ENCODE data around the gene SH2D2A. TPM values are rescaled to one million over a fixed set of nuclear protein-coding genes. Genes with fewer than 3 reads are reported as not detected.

SH2D2A gene
- total and polyA plus RNA-seq, 4 donors, result 0.33 to 0.53 (median 0.51) TPM; not detected in 1

- WGBS (ENCODE audit: insufficient coverage), result 47% methylated on average over 4 of the region's 5 CpGs
- no peaks in the 10 kb centered on the region for H3K4me1 ChIP-seq (ENCODE audit: control insufficient read depth, insufficient read depth, low read length)
- peaks cover 12% of the 10 kb centered on the region for H3K27me3 ChIP-seq (ENCODE audit: control insufficient read depth, insufficient read depth, low read length)
- H3K9me3 ChIP-seq (ENCODE audit: control insufficient read depth, insufficient read depth, low read length), result no peaks in the 10 kb centered on the region
- H3K27ac ChIP-seq (ENCODE audit: low read depth, low read length), result no peak overlapping the region
- H3K36me3 ChIP-seq (ENCODE audit: control insufficient read depth, insufficient read depth, low read length), result no peaks in the 10 kb centered on the region
- DNase-seq (ENCODE audit: low read depth in 4 of 6, low spot score in 6 of 6), result no peak
- no peak overlapping the region for H3K4me3 ChIP-seq (ENCODE audit: low read depth, low read length)
These were observed 15.8 kb upstream of the SH2D2A start for GRCh38 chr1:156832434-156832833.

GRCh38 chr1:156828400-156829124, 11.9 kb upstream of the SH2D2A start:
- peaks cover 2% of the 10 kb centered on the region for H3K27me3 ChIP-seq (ENCODE audit: control insufficient read depth, insufficient read depth, low read length)
- H3K4me1 ChIP-seq (ENCODE audit: control insufficient read depth, insufficient read depth, low read length), result no peaks in the 10 kb centered on the region
- H3K4me3 ChIP-seq (ENCODE audit: low read depth, low read length), result no peak overlapping the region
- no peaks in the 10 kb centered on the region for H3K36me3 ChIP-seq (ENCODE audit: control insufficient read depth, insufficient read depth, low read length)
- DNase-seq (ENCODE audit: low read depth in 4 of 6, low spot score in 6 of 6), result peak in 1 of 6 donors; percentile 48
- no peaks in the 10 kb centered on the region for H3K9me3 ChIP-seq (ENCODE audit: control insufficient read depth, insufficient read depth, low read length)
- WGBS (ENCODE audit: insufficient coverage), result 52% methylated on average over 12 of the region's 18 CpGs
- no peak overlapping the region for H3K27ac ChIP-seq (ENCODE audit: low read depth, low read length)

- Histone ChIP-seq H3K4me3 (ENCODE audit: low read depth, low read length) (no peak overlapping the region), H3K4me1 (ENCODE audit: control insufficient read depth, insufficient read depth, low read length) (no peaks in the 10 kb centered on the region), H3K36me3 (ENCODE audit: control insufficient read depth, insufficient read depth, low read length) (no peaks in the 10 kb centered on the region), H3K27ac (ENCODE audit: low read depth, low read length) (no peak overlapping the region), H3K27me3 (ENCODE audit: control insufficient read depth, insufficient read depth, low read length) (peaks cover 2% of the 10 kb centered on the region), H3K9me3 (ENCODE audit: control insufficient read depth, insufficient read depth, low read length) (no peaks in the 10 kb centered on the region)
- peak in 1 of 6 donors; percentile 82 for DNase-seq (ENCODE audit: low read depth in 4 of 6, low spot score in 6 of 6)
- WGBS (ENCODE audit: insufficient coverage), result no CpG with 5 or more reads among the region's 1 CpG
These were observed 10.0 kb upstream of the SH2D2A start for GRCh38 chr1:156826630-156827029.

- 90% methylated on average over 3 of the region's 5 CpGs for WGBS (ENCODE audit: insufficient coverage)
- H3K36me3 ChIP-seq (ENCODE audit: control insufficient read depth, insufficient read depth, low read length), result no peaks in the 10 kb centered on the region
- no peak overlapping the region for H3K27ac ChIP-seq (ENCODE audit: low read depth, low read length)
- H3K9me3 ChIP-seq (ENCODE audit: control insufficient read depth, insufficient read depth, low read length), result no peaks in the 10 kb centered on the region
- no peak overlapping the region for H3K4me3 ChIP-seq (ENCODE audit: low read depth, low read length)
- no peaks in the 10 kb centered on the region for H3K4me1 ChIP-seq (ENCODE audit: control insufficient read depth, insufficient read depth, low read length)
- DNase-seq (ENCODE audit: low read depth in 4 of 6, low spot score in 6 of 6), result no peak
- no peaks in the 10 kb centered on the region for H3K27me3 ChIP-seq (ENCODE audit: control insufficient read depth, insufficient read depth, low read length)
These were observed 6.7 kb upstream of the SH2D2A start for GRCh38 chr1:156823210-156823790.

- no peak overlapping the region for H3K27ac ChIP-seq (ENCODE audit: low read depth, low read length)
- H3K36me3 ChIP-seq (ENCODE audit: control insufficient read depth, insufficient read depth, low read length), result no peaks in the 10 kb centered on the region
- WGBS (ENCODE audit: insufficient coverage), result no CpG with 5 or more reads among the region's 1 CpG
- no peaks in the 10 kb centered on the region for H3K27me3 ChIP-seq (ENCODE audit: control insufficient read depth, insufficient read depth, low read length)
- DNase-seq (ENCODE audit: low read depth in 4 of 6, low spot score in 6 of 6), result no peak
- H3K4me1 ChIP-seq (ENCODE audit: control insufficient read depth, insufficient read depth, low read length), result no peaks in the 10 kb centered on the region
- no peaks in the 10 kb centered on the region for H3K9me3 ChIP-seq (ENCODE audit: control insufficient read depth, insufficient read depth, low read length)
- H3K4me3 ChIP-seq (ENCODE audit: low read depth, low read length), result no peak overlapping the region
These were observed 6.0 kb upstream of the SH2D2A start for GRCh38 chr1:156822680-156823079.

- H3K9me3 ChIP-seq (ENCODE audit: control insufficient read depth, insufficient read depth, low read length), result no peaks in the 10 kb centered on the region
- no peaks in the 10 kb centered on the region for H3K4me1 ChIP-seq (ENCODE audit: control insufficient read depth, insufficient read depth, low read length)
- no peak overlapping the region for H3K4me3 ChIP-seq (ENCODE audit: low read depth, low read length)
- no peak overlapping the region for H3K27ac ChIP-seq (ENCODE audit: low read depth, low read length)
- WGBS (ENCODE audit: insufficient coverage), result 71% methylated on average over 3 of the region's 4 CpGs
- no peaks in the 10 kb centered on the region for H3K36me3 ChIP-seq (ENCODE audit: control insufficient read depth, insufficient read depth, low read length)
- no peaks in the 10 kb centered on the region for H3K27me3 ChIP-seq (ENCODE audit: control insufficient read depth, insufficient read depth, low read length)
- DNase-seq (ENCODE audit: low read depth in 4 of 6, low spot score in 6 of 6), result no peak
These were observed 5.2 kb upstream of the SH2D2A start for GRCh38 chr1:156821801-156822200.

- Histone ChIP-seq H3K36me3 (ENCODE audit: control insufficient read depth, insufficient read depth, low read length) (no peaks in the 10 kb centered on the region), H3K27me3 (ENCODE audit: control insufficient read depth, insufficient read depth, low read length) (peaks cover 13% of the 10 kb centered on the region), H3K4me3 (ENCODE audit: low read depth, low read length) (no peak overlapping the region), H3K4me1 (ENCODE audit: control insufficient read depth, insufficient read depth, low read length) (peaks cover 32% of the 10 kb centered on the region), H3K27ac (ENCODE audit: low read depth, low read length) (no peak overlapping the region), H3K9me3 (ENCODE audit: control insufficient read depth, insufficient read depth, low read length) (no peaks in the 10 kb centered on the region)
- DNase-seq (ENCODE audit: low read depth in 4 of 6, low spot score in 6 of 6), result no peak
- WGBS (ENCODE audit: insufficient coverage), result 61% methylated on average over 8 of the region's 10 CpGs
These were observed 656 bp downstream of the SH2D2A start for GRCh38 chr1:156815961-156816422.

GRCh38 chr1:156815307-156815826, 1.3 kb downstream of the SH2D2A start:
- Histone ChIP-seq H3K4me3 (ENCODE audit: low read depth, low read length) (no peak overlapping the region), H3K27me3 (ENCODE audit: control insufficient read depth, insufficient read depth, low read length) (peaks cover 13% of the 10 kb centered on the region), H3K9me3 (ENCODE audit: control insufficient read depth, insufficient read depth, low read length) (no peaks in the 10 kb centered on the region), H3K4me1 (ENCODE audit: control insufficient read depth, insufficient read depth, low read length) (peaks cover 32% of the 10 kb centered on the region), H3K36me3 (ENCODE audit: control insufficient read depth, insufficient read depth, low read length) (no peaks in the 10 kb centered on the region), H3K27ac (ENCODE audit: low read depth, low read length) (no peak overlapping the region)
- WGBS (ENCODE audit: insufficient coverage), result 46% methylated on average over 5 of the region's 5 CpGs
- DNase-seq (ENCODE audit: low read depth in 4 of 6, low spot score in 6 of 6), result no peak

- H3K4me3 ChIP-seq (ENCODE audit: low read depth, low read length), result no peak overlapping the region
- DNase-seq (ENCODE audit: low read depth in 4 of 6, low spot score in 6 of 6), result no peak
- no peak overlapping the region for H3K27ac ChIP-seq (ENCODE audit: low read depth, low read length)
These were observed 1.9 kb downstream of the SH2D2A start for GRCh38 chr1:156814571-156815260.

More at GRCh38 chr1:156814571-156815260, 1.9 kb downstream of the SH2D2A start:
- Histone ChIP-seq H3K27me3 (ENCODE audit: control insufficient read depth, insufficient read depth, low read length) (peaks cover 13% of the 10 kb centered on the region), H3K9me3 (ENCODE audit: control insufficient read depth, insufficient read depth, low read length) (no peaks in the 10 kb centered on the region), H3K36me3 (ENCODE audit: control insufficient read depth, insufficient read depth, low read length) (no peaks in the 10 kb centered on the region), H3K4me1 (ENCODE audit: control insufficient read depth, insufficient read depth, low read length) (peaks cover 32% of the 10 kb centered on the region)
- WGBS (ENCODE audit: insufficient coverage), result 93% methylated on average over 4 of the region's 7 CpGs
